Fibroblast of skin of scalp (primary cell): ENCODE data around the gene KCNMB1. TPM values are rescaled to one million over a fixed set of nuclear protein-coding genes. Genes with fewer than 3 reads are reported as not detected.

Experiments used
- DNase-seq: peaks from one replicate; pipeline ENCODE4 v3.0.0-alpha.2; 2013
- polyA plus RNA-seq, 2 experiments: library from polyadenylated mRNA; unstranded; fragments of 120-200 nt; gene quantifications; one replicate each; pipeline ENCODE4 v1.2.1, GENCODE V29; 2013; ENCODE audit not compliant: insufficient read length in 2 of 2

KCNMB1 gene
- polyA plus RNA-seq (2013, experiment 1 of 2; ENCODE audit: insufficient read length), result 5.9 TPM
- 5.8 TPM for polyA plus RNA-seq (2013, experiment 2 of 2; ENCODE audit: insufficient read length)

GRCh38 chr5:170388818-170389549, at the start of gene KCNMB1:
Gene KCNMB1, minus strand, starts transcription at chr5:170389367. Its CDS starts 3,920 bp downstream, at chr5:170385447.
- peak; percentile 60 for DNase-seq

GRCh38 chr5:170438581-170438980, 49.4 kb upstream of the KCNMB1 start:
- DNase-seq, result no peak

GRCh38 chr5:170437621-170438375, 48.6 kb upstream of the KCNMB1 start:
- DNase-seq, result no peak

GRCh38 chr5:170436335-170436734, 47.2 kb upstream of the KCNMB1 start:
- no peak for DNase-seq

GRCh38 chr5:170434966-170435605, 45.9 kb upstream of the KCNMB1 start:
- DNase-seq, result peak; percentile 57

- no peak for DNase-seq
Observed at GRCh38 chr5:170432669-170433068, 43.5 kb upstream of the KCNMB1 start.

- DNase-seq, result no peak
Observed at GRCh38 chr5:170431571-170431970, 42.4 kb upstream of the KCNMB1 start.

- DNase-seq, result peak; percentile 5
Observed at GRCh38 chr5:170430866-170431437, 41.8 kb upstream of the KCNMB1 start.

- DNase-seq, result no peak
Observed at GRCh38 chr5:170430256-170430655, 41.1 kb upstream of the KCNMB1 start.

GRCh38 chr5:170429014-170429413, 39.8 kb upstream of the KCNMB1 start:
- DNase-seq, result peak; percentile 24

GRCh38 chr5:170427672-170428236, 38.6 kb upstream of the KCNMB1 start:
- DNase-seq, result peak; percentile 63

GRCh38 chr5:170426786-170427185, 37.6 kb upstream of the KCNMB1 start:
- no peak for DNase-seq

GRCh38 chr5:170426149-170426767, 37.1 kb upstream of the KCNMB1 start:
- no peak for DNase-seq

GRCh38 chr5:170425731-170426130, 36.6 kb upstream of the KCNMB1 start:
- DNase-seq, result no peak

- no peak for DNase-seq
Observed at GRCh38 chr5:170424629-170425028, 35.5 kb upstream of the KCNMB1 start.

- no peak for DNase-seq
Observed at GRCh38 chr5:170423692-170424091, 34.5 kb upstream of the KCNMB1 start.

GRCh38 chr5:170421826-170422225, 32.7 kb upstream of the KCNMB1 start:
- no peak for DNase-seq

GRCh38 chr5:170420806-170421412, 31.7 kb upstream of the KCNMB1 start:
- DNase-seq, result peak; percentile 64

- no peak for DNase-seq
Observed at GRCh38 chr5:170419643-170420042, 30.5 kb upstream of the KCNMB1 start.

GRCh38 chr5:170418736-170419135, 29.6 kb upstream of the KCNMB1 start:
- DNase-seq, result no peak

- DNase-seq, result no peak
Observed at GRCh38 chr5:170416526-170416925, 27.4 kb upstream of the KCNMB1 start.

GRCh38 chr5:170414786-170415185, 25.6 kb upstream of the KCNMB1 start:
- DNase-seq, result no peak
